GM12892 (cell line): ENCODE data around the gene TMEM39B.
"Not testable (repeated sequence)": the region's sequence is repeated elsewhere in the genome, so short reads cannot be mapped to it uniquely, and the experiment has no call there.

Experiments
- POLR2A ChIP-seq: IDR thresholded peaks from 2 replicates; pipeline ENCODE4 v1.6.1; 2011; ENCODE audit warnings: low read depth, low read length, control low read depth
- POLR2AphosphoS5 ChIP-seq: IDR thresholded peaks from 2 replicates; pipeline ENCODE4 v1.6.1; 2011; ENCODE audit warnings: low read depth, low read length, control low read depth

- not testable (repeated sequence) for TF ChIP-seq POLR2A, POLR2AphosphoS5
Measured at GRCh38 chr1:32113436-32113835, 40.7 kb downstream of the TMEM39B start.
